HepG2 (cell line): ENCODE measurements around the gene TALDO1. TPM values are rescaled to one million over a fixed set of nuclear protein-coding genes. Genes with fewer than 3 reads are reported as not detected.
A peak's percentile ranks its signal among the peaks of the same experiment; 100 is the strongest.

Source experiments
- ATAC-seq: fragments of 200-7000 bp; cut with Tn5 transposase; 3 replicates; pipeline ENCODE4 v1.9.1; 2020; ENCODE audit warnings: mild to moderate bottlenecking, moderate library complexity
- BruUV-seq: library from RNA; stranded (reverse); fragments of 400-500 nt; replicated peaks from 2 replicates; lab custom pipeline; 2021; lab: Mats Ljungman, UMichigan
- CTCF ChIA-PET: fragments of 300-600 bp; formaldehyde crosslinking; extraction: SDS; loops from one replicate; lab custom pipeline; 2021; ENCODE audit warnings: low total read pairs, inconsistent platforms, low intra/inter-chr PET ratio; lab: Yijun Ruan, JAX
- POLR2A ChIA-PET: fragments of 350-600 bp; sonication (Branson Sonifier 250); formaldehyde crosslinking; loops from one replicate; lab custom pipeline; 2020; ENCODE audit warnings: antibody characterized with exemption, inconsistent platforms; lab: Yijun Ruan, JAX
- DNase-seq: peaks from one replicate; pipeline ENCODE4 v3.0.0-alpha.2; 2015; ENCODE audit warnings: low spot score
- FAIRE-seq: peaks from 3 replicates; lab custom pipeline; 2011; peaks lifted over from hg19 to GRCh38; lab: Jason Lieb, UNC
- H2AFZ ChIP-seq: one replicate; pipeline ENCODE4 v1.6.1; 2011; ENCODE audit warnings: low read length, inconsistent platforms
- H3K27ac ChIP-seq: fragments of 300-600 bp; 3 replicates; pipeline ENCODE4 v1.8.0; 2011; ENCODE audit warnings: mixed run types, mild to moderate bottlenecking, mixed read lengths, low read length, inconsistent platforms; ENCODE audit not compliant: insufficient read depth; ENCODE audit errors: extremely low read length
- H3K27me3 ChIP-seq, 2 experiments: fragments of 200-600 bp in 1 of 2; 2 replicates in 1 of 2; 3 replicates in 1 of 2; pipeline versions ENCODE4 v1.6.0 to v1.8.0; 2011; ENCODE audit warnings: low read length in 2 of 2, mild to moderate bottlenecking in 2 of 2, moderate library complexity in 2 of 2, inconsistent platforms in 1 of 2; ENCODE audit not compliant: insufficient read depth in 2 of 2, control insufficient read depth in 1 of 2
- H3K36me3 ChIP-seq, 2 experiments: fragments of 200-600 bp in 1 of 2; replicated peaks in 1 of 2; 2 replicates in 1 of 2; 3 replicates in 1 of 2; pipeline versions ENCODE4 v1.5.1 to v1.8.0; 2011; ENCODE audit warnings: low read length in 2 of 2, inconsistent platforms in 1 of 2; ENCODE audit not compliant: insufficient read depth in 2 of 2, control insufficient read depth in 1 of 2
- H3K4me1 ChIP-seq: 2 replicates; pipeline ENCODE4 v1.5.1; 2012; ENCODE audit warnings: low read length, inconsistent platforms; ENCODE audit not compliant: insufficient read depth
- H3K4me2 ChIP-seq: 2 replicates; pipeline ENCODE4 v1.6.0; 2011; ENCODE audit warnings: low read depth, low read length, inconsistent platforms
- H3K4me3 ChIP-seq, 3 experiments: fragments of 200-600 bp in 1 of 3; sonication (generic), shearing (Covaris generic) in 1 of 3; replicated peaks in 1 of 3; 2 replicates each; pipeline ENCODE4 v1.5.1; 2011 to 2016; ENCODE audit warnings: low read length in 3 of 3, inconsistent platforms in 2 of 3, low read depth in 2 of 3, mild to moderate bottlenecking in 2 of 3, control low read depth in 1 of 3, mixed read lengths in 1 of 3; ENCODE audit not compliant: insufficient read depth in 1 of 3
- H3K79me2 ChIP-seq: one replicate; pipeline ENCODE4 v1.6.1; 2011; ENCODE audit warnings: low read length, inconsistent platforms; ENCODE audit not compliant: insufficient read depth
- H3K9ac ChIP-seq: 2 replicates; pipeline ENCODE4 v1.6.0; 2011; ENCODE audit warnings: mild to moderate bottlenecking, low read depth, low read length, inconsistent platforms; ENCODE audit not compliant: insufficient read depth
- H3K9me3 ChIP-seq: 2 replicates; pipeline ENCODE4 v1.5.1; 2012; ENCODE audit warnings: mild to moderate bottlenecking, low read length
- H4K20me1 ChIP-seq: 2 replicates; pipeline ENCODE4 v1.6.0; 2011; ENCODE audit warnings: inconsistent platforms, mild to moderate bottlenecking, low read length, moderate library complexity; ENCODE audit not compliant: insufficient read depth
- BCL3 ChIP-seq: sonication (generic); formaldehyde crosslinking; IDR thresholded peaks from 2 replicates; pipeline ENCODE4 v1.5.1; 2020; ENCODE audit warnings: mild to moderate bottlenecking, missing genetic modification reagents, moderate library complexity
- DPF2 ChIP-seq: sonication (generic); formaldehyde crosslinking; IDR thresholded peaks from 2 replicates; pipeline ENCODE4 v1.4.0; 2020; ENCODE audit warnings: mild to moderate bottlenecking, low read depth, missing genetic modification reagents, borderline replicate concordance
- KDM6A ChIP-seq: IDR thresholded peaks from 2 replicates; pipeline ENCODE4 v1.6.1; 2016; ENCODE audit warnings: low read depth
- MBNL3 ChIP-seq: fragments of 250-450 bp; sonication (Bioruptor Pico); conservative IDR thresholded peaks from 2 replicates; pipeline ENCODE4 v1.8.0; 2022; ENCODE audit warnings: mild to moderate bottlenecking, inconsistent platforms
- NAIF1 ChIP-seq: sonication (generic); formaldehyde crosslinking; IDR thresholded peaks from 2 replicates; pipeline ENCODE4 v1.5.0; 2020; ENCODE audit warnings: mild to moderate bottlenecking, missing genetic modification reagents, borderline replicate concordance
- NFE2 ChIP-seq: sonication (generic); formaldehyde crosslinking; IDR thresholded peaks from 2 replicates; pipeline ENCODE4 v1.4.0; 2020; ENCODE audit warnings: missing genetic modification reagents
- NFRKB ChIP-seq: fragments of 450-650 bp; IDR thresholded peaks from 2 replicates; pipeline ENCODE4 v1.6.1; 2017
- NFYC ChIP-seq: IDR thresholded peaks from 2 replicates; pipeline ENCODE4 v1.6.1; 2016; ENCODE audit warnings: missing genetic modification reagents, missing compliant biosample characterization
- NR2F6 ChIP-seq, 2 experiments: IDR thresholded peaks; 2 replicates each; pipeline ENCODE4 v1.6.1; 2016; ENCODE audit warnings: antibody characterized with exemption in 1 of 2, mild to moderate bottlenecking in 1 of 2
- PPARG ChIP-seq: conservative IDR thresholded peaks from 2 replicates; pipeline ENCODE4 v1.6.1; 2016; ENCODE audit warnings: missing biosample characterization, missing genetic modification reagents
- PRMT3 ChIP-seq: sonication (generic); formaldehyde crosslinking; IDR thresholded peaks from 2 replicates; pipeline ENCODE4 v1.8.1; 2022; ENCODE audit warnings: low read depth, mild to moderate bottlenecking, moderate library complexity, missing genetic modification reagents, borderline replicate concordance
- TCF12 ChIP-seq, 2 experiments: fragments of 450-650 bp in 1 of 2; sonication (generic) in 1 of 2; formaldehyde crosslinking in 1 of 2; IDR thresholded peaks; 2 replicates each; pipeline versions ENCODE4 v1.6.1 to v1.8.0; 2017 to 2022; ENCODE audit warnings: antibody characterized with exemption in 1 of 2, mild to moderate bottlenecking in 1 of 2, missing genetic modification reagents in 1 of 2, moderate library complexity in 1 of 2
- ZFP91 ChIP-seq: sonication (generic); formaldehyde crosslinking; IDR thresholded peaks from 2 replicates; pipeline ENCODE4 v1.9.0; 2022; ENCODE audit warnings: missing genetic modification reagents, mild to moderate bottlenecking, borderline replicate concordance
- ZNF180 ChIP-seq: sonication (generic); formaldehyde crosslinking; IDR thresholded peaks from 2 replicates; pipeline ENCODE4 v1.4.0; 2020; ENCODE audit warnings: low read depth, missing genetic modification reagents, borderline replicate concordance
- ZNF441 ChIP-seq: sonication (generic); formaldehyde crosslinking; IDR thresholded peaks from 2 replicates; pipeline ENCODE4 v1.7.0; 2021; ENCODE audit warnings: missing genetic modification reagents, borderline replicate concordance
- ZNF879 ChIP-seq: sonication (generic); formaldehyde crosslinking; IDR thresholded peaks from 2 replicates; pipeline ENCODE4 v1.8.1; 2023; ENCODE audit warnings: missing genetic modification reagents
- WGBS: methylation state at CpG from one replicate; pipeline ENCODE4 v1.1.6; 2017; ENCODE audit warnings: low lambda C conversion rate; 5-methylcytosine and 5-hydroxymethylcytosine counted together
- in situ Hi-C: cut with HindIII; loops from 2 replicates; pipeline ENCODE4 v1.10.0; 2017; ENCODE audit warnings: low pct_unique_long_range_greater_than_20kb; ENCODE audit not compliant: extremely low pct_ligation_motif_present
- intact Hi-C: fragments of 100-400 bp; cut with micrococcal nuclease; formaldehyde crosslinking; loops from one replicate; pipeline ENCODE4 v1.10.0; 2022; ENCODE audit not compliant: unreplicated experiment
- polyA plus RNA-seq, 8 experiments: library from polyadenylated mRNA; depleted of rRNA in 3 of 8; stranded (reverse) in 7 of 8; unstranded in 1 of 8; fragments of >200 nt; fragmentation: Illumina TruSeq in 4 of 8; extraction: Trizol in 4 of 8; gene quantifications; 2 replicates each; pipeline versions ENCODE4 v1.2.1 to v1.2.3, GENCODE V29; 2011 to 2016; ENCODE audit warnings: low read depth in 4 of 8, missing spikeins in 1 of 8, mixed read lengths in 1 of 8; ENCODE audit not compliant: insufficient read depth in 1 of 8
- total RNA-seq, 5 experiments: library from RNA; depleted of rRNA; stranded (reverse); fragments of >200 nt; fragmentation: Illumina TruSeq; extraction: Trizol; gene quantifications; 2 replicates each; pipeline ENCODE4 v1.2.3, GENCODE V29; 2016; ENCODE audit warnings: low read depth in 1 of 5
- TF ChIP-seq, protein P1 (sequence below): sonication (generic); formaldehyde crosslinking; IDR thresholded peaks from 2 replicates; pipeline ENCODE4 v1.4.0; 2020; ENCODE audit warnings: missing genetic modification reagents

The TALDO1 gene
- total and polyA plus RNA-seq, 2 of the 13 experiments (the other 11 are each of a cell fraction or from before 2014, with no cell fraction given), result 107 to 240 TPM

DNA sequence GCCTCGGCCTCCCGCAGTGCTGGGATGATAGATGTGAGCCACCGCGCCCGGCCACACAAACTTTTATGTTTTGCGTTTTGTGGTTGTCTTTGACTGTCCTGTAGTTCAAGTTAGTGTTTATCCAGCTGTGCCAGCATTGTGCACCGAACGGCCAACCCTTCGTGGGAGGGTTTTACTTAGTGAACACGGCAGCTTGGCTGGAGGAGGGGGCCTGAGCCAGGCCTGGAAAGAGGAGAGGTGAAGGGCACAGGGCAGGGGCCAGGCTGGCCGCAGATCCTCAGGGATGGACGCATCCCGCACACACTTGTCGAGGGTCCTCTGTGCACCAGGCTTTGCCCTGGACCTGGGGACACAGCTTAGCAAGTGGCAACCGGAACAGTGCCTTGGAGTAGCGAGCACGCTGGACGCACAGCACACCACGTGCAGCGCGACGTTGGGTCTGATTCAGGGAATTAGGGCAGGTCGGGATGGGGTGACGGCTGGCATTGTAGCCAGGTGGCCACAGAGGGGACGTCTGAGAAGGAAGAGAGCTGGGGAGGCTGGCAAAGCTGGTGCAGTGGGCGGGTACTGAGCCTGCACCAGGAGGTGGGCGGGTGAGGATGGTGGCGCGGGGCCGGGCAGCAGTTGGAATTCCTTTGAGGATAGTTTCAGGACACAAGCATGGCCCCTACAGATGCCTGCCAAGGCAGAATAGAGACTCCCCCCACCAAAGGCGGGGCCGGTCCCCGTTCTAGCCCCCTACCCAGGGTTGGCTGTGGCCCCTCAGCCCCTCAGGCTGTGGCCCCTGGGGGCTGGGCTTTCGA is 27.8 kb upstream of the TALDO1 start:
- Histone ChIP-seq H3K9me3 (no peaks in the 10 kb centered on the region), H3K9ac (no peak overlapping the region), H3K4me3 (no peak overlapping the region), H3K36me3 (peaks cover 20 to 49% of the 10 kb centered on the region in 2 experiments), H3K27ac (no peak overlapping the region), H4K20me1 (peaks cover 12% of the 10 kb centered on the region; the same call in 1 of the 2 replicates), H2AFZ (no peak overlapping the region), H3K4me2 (no peak overlapping the region), H3K27me3 (no peaks in the 10 kb centered on the region), H3K4me1 (peaks cover 20% of the 10 kb centered on the region), H3K79me2 (peaks cover 18% of the 10 kb centered on the region)
- ATAC-seq, result no peak
- BruUV-seq, result no TSS peak
- ChIA-PET CTCF (no interaction called here), POLR2A (interaction anchor here (1.6 to 12.6 kb wide), 2 partner anchors 14 to 24 kb away, joined by 3 to 203 read pairs; partner anchors contain the start of genes EPS8L2 and TMEM80)
- 96% methylated on average over 29 of the region's 34 CpGs for WGBS
- intact Hi-C loops (no loop called here), in situ Hi-C loops (no loop called here)
- FAIRE-seq, result no peak
- no peak for DNase-seq
- TF ChIP-seq NFRKB (no peak), BCL3 (no peak), DPF2 (CRISPR knock-in tag) (no peak), ZNF441 (CRISPR knock-in tag) (no peak), NR2F6 (IDR thresholded peaks at IDR 0.05) (no peak), NR2F6 (CRISPR knock-in tag; IDR thresholded peaks at IDR 0.05) (no peak), ZFP91 (CRISPR knock-in tag) (peak; percentile 20; the same call in 1 of the 2 replicates), TCF12 (IDR thresholded peaks at IDR 0.05) (no peak), TCF12 (CRISPR knock-in tag; IDR thresholded peaks at IDR 0.05) (no peak), NAIF1 (no peak), ZNF879 (CRISPR knock-in tag) (no peak), PRMT3 (CRISPR knock-in tag) (no peak), ZNF180 (CRISPR knock-in tag) (no peak), NFE2 (no peak), MBNL3 (no peak), PPARG (no peak), NFYC (CRISPR knock-in tag) (no peak), KDM6A (CRISPR knock-in tag) (no peak)
- TF ChIP-seq, protein P1, sequence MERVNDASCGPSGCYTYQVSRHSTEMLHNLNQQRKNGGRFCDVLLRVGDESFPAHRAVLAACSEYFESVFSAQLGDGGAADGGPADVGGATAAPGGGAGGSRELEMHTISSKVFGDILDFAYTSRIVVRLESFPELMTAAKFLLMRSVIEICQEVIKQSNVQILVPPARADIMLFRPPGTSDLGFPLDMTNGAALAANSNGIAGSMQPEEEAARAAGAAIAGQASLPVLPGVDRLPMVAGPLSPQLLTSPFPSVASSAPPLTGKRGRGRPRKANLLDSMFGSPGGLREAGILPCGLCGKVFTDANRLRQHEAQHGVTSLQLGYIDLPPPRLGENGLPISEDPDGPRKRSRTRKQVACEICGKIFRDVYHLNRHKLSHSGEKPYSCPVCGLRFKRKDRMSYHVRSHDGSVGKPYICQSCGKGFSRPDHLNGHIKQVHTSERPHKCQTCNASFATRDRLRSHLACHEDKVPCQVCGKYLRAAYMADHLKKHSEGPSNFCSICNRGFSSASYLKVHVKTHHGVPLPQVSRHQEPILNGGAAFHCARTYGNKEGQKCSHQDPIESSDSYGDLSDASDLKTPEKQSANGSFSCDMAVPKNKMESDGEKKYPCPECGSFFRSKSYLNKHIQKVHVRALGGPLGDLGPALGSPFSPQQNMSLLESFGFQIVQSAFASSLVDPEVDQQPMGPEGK (CRISPR knock-in tag), result no peak
